SU-DHL-6 (cell line): ENCODE data around the gene MIA2.

Source experiments
- H2AFZ ChIP-seq: fragments of 200-600 bp; sonication (generic); 2 replicates; pipeline ENCODE4 v1.6.1; 2014; ENCODE audit warnings: low read depth, mild to moderate bottlenecking, moderate library complexity, mixed read lengths, antibody characterized with exemption, low read length; ENCODE audit not compliant: severe bottlenecking
- H3F3A ChIP-seq: fragments of 200-600 bp; shearing (Covaris generic); 2 replicates; pipeline ENCODE4 v1.6.0; 2016; ENCODE audit warnings: antibody characterized with exemption, mild to moderate bottlenecking; ENCODE audit not compliant: insufficient read depth
- H3K27ac ChIP-seq: fragments of 200-600 bp; sonication (generic); 2 replicates; pipeline ENCODE4 v1.5.1; 2016; ENCODE audit warnings: low read depth, mild to moderate bottlenecking, low read length, moderate library complexity, mixed read lengths
- H3K27me3 ChIP-seq: fragments of 200-600 bp; sonication (generic), shearing (Covaris generic); 2 replicates; pipeline ENCODE4 v1.6.0; 2014; ENCODE audit warnings: mild to moderate bottlenecking, low read length
- H3K36me3 ChIP-seq: fragments of 200-600 bp; sonication (generic); 2 replicates; pipeline ENCODE4 v1.6.1; 2014; ENCODE audit warnings: mild to moderate bottlenecking, low read length, mixed read lengths
- H3K4me2 ChIP-seq: fragments of 300-600, 200-600 bp; shearing (Covaris generic), sonication (generic); 2 replicates; pipeline ENCODE4 v1.6.0; 2014; ENCODE audit warnings: low read length, low read depth, mild to moderate bottlenecking; ENCODE audit not compliant: poor library complexity, severe bottlenecking
- H3K4me3 ChIP-seq: fragments of 200-600 bp; sonication (generic); 2 replicates; pipeline ENCODE4 v1.5.1; 2014; ENCODE audit warnings: antibody characterized with exemption, low read length, mild to moderate bottlenecking, mixed read lengths; ENCODE audit not compliant: insufficient read depth, poor library complexity, severe bottlenecking
- H3K79me2 ChIP-seq: fragments of 200-600 bp; sonication (generic); 2 replicates; pipeline ENCODE4 v1.6.1; 2014; ENCODE audit warnings: mild to moderate bottlenecking, low read length, moderate library complexity; ENCODE audit not compliant: insufficient read depth
- H3K9ac ChIP-seq: fragments of 200-600 bp; sonication (generic); 2 replicates; pipeline ENCODE4 v1.7.0; 2014; ENCODE audit warnings: mild to moderate bottlenecking, low read length
- H3K9me2 ChIP-seq: fragments of 200-600 bp; sonication (generic); replicated peaks from 2 replicates; pipeline ENCODE4 v1.6.1; 2014; ENCODE audit warnings: low read length; ENCODE audit not compliant: insufficient read depth
- H3K9me3 ChIP-seq: fragments of 200-600 bp; sonication (generic); 2 replicates; pipeline ENCODE4 v1.6.1; 2014; ENCODE audit warnings: low read length, mixed read lengths; ENCODE audit not compliant: insufficient read depth
- H4K20me1 ChIP-seq: fragments of 200-600 bp; sonication (generic); 2 replicates; pipeline ENCODE4 v1.6.1; 2014; ENCODE audit warnings: low read depth, mild to moderate bottlenecking, antibody characterized with exemption, low read length, moderate library complexity, mixed read lengths
- EZH2phosphoT487 ChIP-seq: fragments of 200-600 bp; sonication (generic), shearing (Covaris generic); conservative IDR thresholded peaks from 2 replicates; pipeline ENCODE4 v1.6.1; 2018; ENCODE audit warnings: mild to moderate bottlenecking, antibody characterized with exemption, low read length, moderate library complexity, mixed read lengths
- TF ChIP-seq, protein P1 (sequence below): fragments of 200-600 bp; sonication (generic); IDR thresholded peaks from one replicate; pipeline ENCODE4 v1.5.1; 2017; ENCODE audit warnings: antibody characterized with exemption, mild to moderate bottlenecking, low read length, moderate library complexity; ENCODE audit not compliant: insufficient read depth, poor library complexity, severe bottlenecking

The MIA2 gene

DNA sequence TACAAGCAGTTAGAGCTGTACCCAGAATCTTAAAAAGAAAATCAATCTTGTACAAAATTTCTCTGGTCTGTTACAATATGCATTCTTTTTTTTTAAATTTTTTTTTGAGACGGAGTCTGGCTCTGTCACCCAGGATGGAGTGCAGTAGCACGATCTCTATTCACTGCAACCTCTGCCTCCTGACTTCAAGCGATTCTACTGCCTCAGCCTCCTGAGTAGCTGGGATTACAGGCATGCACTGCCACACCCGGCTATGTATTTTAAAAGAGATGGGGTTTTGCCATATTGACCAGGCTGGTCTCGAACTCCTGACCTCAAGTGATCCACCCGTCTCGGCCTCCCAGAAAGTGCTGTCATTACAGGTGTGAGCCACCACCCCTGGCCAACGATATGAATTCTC is 194.4 kb downstream of the MIA2 start:
- Histone ChIP-seq H3K9ac (no peak overlapping the region), H3K79me2 (peaks cover 82% of the 10 kb centered on the region), H2AFZ (no peak overlapping the region), H3K9me3 (no peaks in the 10 kb centered on the region), H3F3A (peaks cover 10% of the 10 kb centered on the region; the same call in 1 of the 2 replicates), H3K4me3 (no peak overlapping the region), H3K27me3 (no peaks in the 10 kb centered on the region), H3K36me3 (no peaks in the 10 kb centered on the region), H3K9me2 (no peaks in the 10 kb centered on the region), H3K27ac (no peak overlapping the region), H4K20me1 (peaks cover 16% of the 10 kb centered on the region; the same call in 1 of the 2 replicates), H3K4me2 (no peak overlapping the region)
- no peak for TF ChIP-seq EZH2phosphoT487
- TF ChIP-seq, protein P1, sequence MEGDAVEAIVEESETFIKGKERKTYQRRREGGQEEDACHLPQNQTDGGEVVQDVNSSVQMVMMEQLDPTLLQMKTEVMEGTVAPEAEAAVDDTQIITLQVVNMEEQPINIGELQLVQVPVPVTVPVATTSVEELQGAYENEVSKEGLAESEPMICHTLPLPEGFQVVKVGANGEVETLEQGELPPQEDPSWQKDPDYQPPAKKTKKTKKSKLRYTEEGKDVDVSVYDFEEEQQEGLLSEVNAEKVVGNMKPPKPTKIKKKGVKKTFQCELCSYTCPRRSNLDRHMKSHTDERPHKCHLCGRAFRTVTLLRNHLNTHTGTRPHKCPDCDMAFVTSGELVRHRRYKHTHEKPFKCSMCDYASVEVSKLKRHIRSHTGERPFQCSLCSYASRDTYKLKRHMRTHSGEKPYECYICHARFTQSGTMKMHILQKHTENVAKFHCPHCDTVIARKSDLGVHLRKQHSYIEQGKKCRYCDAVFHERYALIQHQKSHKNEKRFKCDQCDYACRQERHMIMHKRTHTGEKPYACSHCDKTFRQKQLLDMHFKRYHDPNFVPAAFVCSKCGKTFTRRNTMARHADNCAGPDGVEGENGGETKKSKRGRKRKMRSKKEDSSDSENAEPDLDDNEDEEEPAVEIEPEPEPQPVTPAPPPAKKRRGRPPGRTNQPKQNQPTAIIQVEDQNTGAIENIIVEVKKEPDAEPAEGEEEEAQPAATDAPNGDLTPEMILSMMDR: no peak

DNA sequence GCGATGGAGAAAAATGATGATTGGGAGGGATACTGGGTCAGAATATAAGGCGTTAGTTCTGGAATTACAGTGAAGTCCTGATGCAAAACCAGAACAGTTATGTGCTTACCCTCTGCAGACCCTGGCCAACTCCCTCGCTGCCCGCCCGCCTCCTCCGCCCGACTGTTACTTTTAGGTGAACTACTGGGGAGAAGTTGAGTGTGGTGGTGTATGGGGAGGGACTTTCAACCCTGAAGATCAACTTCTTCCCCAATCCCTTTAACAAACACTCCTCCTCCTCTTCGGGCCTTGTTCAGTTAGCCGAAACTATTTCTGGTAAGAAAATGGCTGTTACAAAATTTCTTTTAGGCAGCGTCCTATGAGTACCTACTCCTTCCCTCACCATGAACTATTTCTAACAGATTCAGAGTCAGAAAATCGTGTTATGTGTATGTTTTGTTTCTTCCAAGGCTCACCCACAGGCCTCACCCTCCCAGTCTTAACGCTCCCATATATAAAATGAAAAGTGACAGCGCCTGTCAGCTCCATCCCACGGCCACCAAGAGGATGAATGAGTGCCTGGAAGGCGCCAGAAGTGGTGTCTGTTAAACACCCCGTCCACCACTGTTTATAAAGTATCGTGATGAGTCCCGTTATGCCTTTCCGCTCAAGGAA is 197.2 kb downstream of the MIA2 start:
- H3K4me2 ChIP-seq: peak overlapping the region; percentile 91
- H3K4me3 ChIP-seq: peak overlapping the region; percentile 98
- H3K27me3 ChIP-seq: no peaks in the 10 kb centered on the region
- no peaks in the 10 kb centered on the region for H3K9me2 ChIP-seq
- H3K9ac ChIP-seq: peak overlapping the region; percentile 79
- peaks cover 16% of the 10 kb centered on the region; the same call in 1 of the 2 replicates for H3F3A ChIP-seq
- H3K79me2 ChIP-seq: peaks cover 56% of the 10 kb centered on the region
- H2AFZ ChIP-seq: peak overlapping the region; percentile 49
- 0 out of 2 replicates have a peak overlapping the region, but pooled peaks have one; percentile 95 for H3K27ac ChIP-seq
- H3K9me3 ChIP-seq: no peaks in the 10 kb centered on the region
- peaks cover 13% of the 10 kb centered on the region; the same call in 1 of the 2 replicates for H4K20me1 ChIP-seq
- TF ChIP-seq, protein P1: no peak
- no peak for TF ChIP-seq EZH2phosphoT487
- H3K36me3 ChIP-seq: no peaks in the 10 kb centered on the region

DNA sequence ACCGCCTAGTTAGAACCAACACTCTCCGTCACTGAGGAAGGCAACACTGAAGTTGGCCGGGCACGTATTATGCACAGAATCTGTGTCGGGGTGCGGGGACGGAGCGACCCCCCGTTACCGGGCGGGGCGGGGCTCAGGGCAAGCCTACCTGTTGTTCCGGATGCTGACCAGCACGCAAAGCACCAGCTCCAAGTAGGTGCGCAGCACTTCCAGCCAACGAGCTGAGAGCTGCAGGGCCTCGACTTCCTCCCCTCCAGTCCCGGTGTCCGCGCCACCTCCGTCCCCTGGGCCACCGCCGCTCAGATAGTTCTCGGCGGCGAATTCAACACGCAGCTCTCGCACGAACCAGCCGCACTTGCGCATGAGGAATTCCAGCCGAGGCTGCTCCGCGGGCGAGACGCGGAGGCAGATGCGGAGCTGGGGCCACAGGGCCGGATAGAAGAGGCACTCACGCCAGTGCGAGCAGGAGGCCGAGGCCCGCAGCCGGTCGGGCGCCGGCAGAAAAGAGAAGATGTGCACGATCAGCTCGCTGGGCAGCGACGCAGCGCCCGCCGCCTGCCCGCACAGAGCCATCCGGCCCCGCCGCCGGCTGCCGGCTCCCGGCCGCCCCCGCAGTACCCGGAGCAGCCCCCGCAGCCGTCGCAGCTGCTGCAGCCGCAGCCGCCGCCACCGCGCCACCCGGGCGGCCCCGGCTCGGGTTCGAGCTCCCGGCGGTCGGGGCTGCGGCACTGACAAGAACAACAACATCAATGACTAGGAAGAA is 197.9 kb downstream of the MIA2 start:
- H3K4me2 ChIP-seq: peak overlapping the region; percentile 91
- peak overlapping the region; percentile 79 for H3K9ac ChIP-seq

More for the DNA sequence above, 197.9 kb downstream of the MIA2 start:
- Histone ChIP-seq H4K20me1 (peaks cover 13% of the 10 kb centered on the region; the same call in 1 of the 2 replicates), H3K27me3 (no peaks in the 10 kb centered on the region), H3K4me3 (peak overlapping the region; percentile 98), H3F3A (peaks cover 14% of the 10 kb centered on the region; the same call in 1 of the 2 replicates), H3K27ac (peak overlapping the region; percentile 95), H3K9me2 (no peaks in the 10 kb centered on the region), H3K36me3 (no peaks in the 10 kb centered on the region), H3K79me2 (peaks cover 50% of the 10 kb centered on the region), H3K9me3 (no peaks in the 10 kb centered on the region), H2AFZ (peak overlapping the region; percentile 97)
- TF ChIP-seq, protein P1: no peak
- TF ChIP-seq EZH2phosphoT487: no peak
